Mammary epithelial cell (primary cell): ENCODE data around the gene RASA4B.
"Not testable (repeated sequence)": the region's sequence is repeated elsewhere in the genome, so short reads cannot be mapped to it uniquely, and the experiment has no call there.

Experiments used
- CTCF ChIP-seq, 2 donors: IDR thresholded peaks in 1 of 2; conservative IDR thresholded peaks in 1 of 2; 2 replicates each; pipeline ENCODE4 v1.5.1; 2011 to 2012; ENCODE audit warnings: inconsistent platforms in 2 of 2, low read length in 2 of 2, mild to moderate bottlenecking in 2 of 2, control low read depth in 1 of 2, low read depth in 1 of 2; ENCODE audit not compliant: insufficient read depth in 1 of 2; ENCODE audit errors: extremely low read depth in 1 of 2
- EZH2 ChIP-seq: IDR thresholded peaks from 2 replicates; pipeline ENCODE4 v1.6.1; 2012; ENCODE audit warnings: low read length, inconsistent platforms, borderline replicate concordance

- TF ChIP-seq CTCF (conservative IDR thresholded peaks at IDR 0.05 in 1 of 2, IDR thresholded peaks at IDR 0.05 in 1 of 2; ENCODE audit: extremely low read depth in 1 of 2, insufficient read depth in 1 of 2, low read depth in 1 of 2, low read length in 2 of 2); EZH2: not testable (repeated sequence)
Measured at GRCh38 chr7:102479209-102479584, 38.4 kb downstream of the RASA4B start.
